ENCODE data around the gene TMEM150A.

Gene TMEM150A

GRCh38 chr2:85548608-85548900 lies 53.9 kb downstream of the TMEM150A start:
- Histone ChIP-seq H2AFZ (ENCODE audit: low read depth) (no peak overlapping the region), H3K4me3 (IDR thresholded peaks at IDR 0.05; ENCODE audit: insufficient read depth, low read depth, low read length) (no peak overlapping the region), H4K20me1 (ENCODE audit: insufficient read depth) (peaks cover 10% of the 10 kb centered on the region; the same call in 1 of the 2 replicates), H3K36me3 (ENCODE audit: insufficient read depth) (peaks cover 2% of the 10 kb centered on the region; the same call in 1 of the 2 replicates), H3K4me1 (ENCODE audit: low read depth, poor library complexity, severe bottlenecking) (no peaks in the 10 kb centered on the region), H3K27ac (peak overlapping the region; percentile 2; the same call in 1 of the 2 replicates), H3K9ac (no peak overlapping the region), H3K27me3 (ENCODE audit: insufficient read depth, low read depth) (no peaks in the 10 kb centered on the region), H3K4me2 (no peak overlapping the region), H3K79me2 (ENCODE audit: insufficient read depth, low read depth) (0 out of 2 replicates have a peak, but pooled peaks cover under 1% of the 10 kb centered on the region)
- no peak for TF ChIP-seq CTCF (conservative IDR thresholded peaks at IDR 0.05; ENCODE audit: low read depth, low read length)
